GM12878 (cell line): Measurements from ENCODE around the gene EFNB2.

ENCODE experiments used
- EGR1 ChIP-seq, 2 experiments: IDR thresholded peaks; 1 replicate in 1 of 2; 2 replicates in 1 of 2; pipeline ENCODE4 v1.6.1; 2011 to 2012; ENCODE audit warnings: low read depth in 2 of 2, low read length in 2 of 2, borderline replicate concordance in 1 of 2, mild to moderate bottlenecking in 1 of 2, moderate library complexity in 1 of 2
- NFYB ChIP-seq: IDR thresholded peaks from 2 replicates; pipeline ENCODE4 v1.6.1; 2011; ENCODE audit warnings: low read depth, mild to moderate bottlenecking, low read length, improper control_type of control experiment, moderate library complexity; ENCODE audit not compliant: insufficient read depth
- POLR2A ChIP-seq: IDR thresholded peaks from 2 replicates; pipeline ENCODE4 v1.6.1; 2011; ENCODE audit warnings: low read depth, mild to moderate bottlenecking, low read length
- RAD51 ChIP-seq: fragments of 450-650 bp; IDR thresholded peaks from 2 replicates; pipeline ENCODE4 v1.6.1; 2016; ENCODE audit warnings: moderate library complexity, mild to moderate bottlenecking, inconsistent platforms
- TAF1 ChIP-seq: IDR thresholded peaks from 2 replicates; pipeline ENCODE4 v1.6.1; 2011; ENCODE audit warnings: mild to moderate bottlenecking, low read depth, low read length, borderline replicate concordance

- TF ChIP-seq EGR1 (IDR thresholded peaks at IDR 0.05; ENCODE audit: borderline replicate concordance in 1 of 2, low read depth in 2 of 2, low read length in 2 of 2) = no peak
- no peak for TF ChIP-seq TAF1
- TF ChIP-seq RAD51 = no peak
- TF ChIP-seq POLR2A = no peak
- TF ChIP-seq NFYB = no peak
These were observed 35.0 kb downstream of the EFNB2 start for GRCh38 chr13:106500445-106500844.
